HG03432 (cell line): ENCODE data around the gene RNF6.

Source experiments
- ATAC-seq: cut with Tn5 transposase; IDR thresholded peaks from one replicate; pipeline ENCODE4 v1.9.1; 2021; ENCODE audit warnings: mild to moderate bottlenecking, moderate library complexity; ENCODE audit not compliant: unreplicated experiment

Gene RNF6

DNA sequence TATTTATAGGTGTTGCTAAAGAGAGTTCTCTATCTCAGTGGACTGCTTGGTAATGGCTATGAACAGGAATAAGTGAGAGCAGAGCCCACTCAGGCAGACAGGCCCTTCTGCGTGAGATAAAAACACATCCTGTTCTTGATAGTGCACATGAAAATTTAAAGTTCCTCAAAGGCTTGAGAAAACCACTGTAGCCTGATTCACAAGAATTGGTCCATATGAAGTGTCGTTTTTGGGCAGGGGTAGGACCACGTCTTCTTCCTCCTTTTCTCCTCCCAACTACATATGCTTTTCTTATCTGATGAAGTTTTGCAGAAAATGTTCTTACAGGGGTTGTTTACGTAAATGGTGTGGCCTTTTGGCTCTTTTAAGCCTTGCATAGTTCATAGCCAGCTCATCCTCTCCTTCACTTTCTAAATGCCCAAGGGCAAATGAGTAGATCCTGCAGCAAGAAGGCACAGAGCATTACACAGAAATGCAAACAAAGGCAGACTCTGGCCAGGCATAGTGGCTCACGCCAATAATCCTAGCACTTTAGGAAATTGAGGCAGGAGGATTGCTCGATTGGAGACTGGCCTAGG, 53.8 kb downstream of the RNF6 start:
- ATAC-seq, result no peak

DNA sequence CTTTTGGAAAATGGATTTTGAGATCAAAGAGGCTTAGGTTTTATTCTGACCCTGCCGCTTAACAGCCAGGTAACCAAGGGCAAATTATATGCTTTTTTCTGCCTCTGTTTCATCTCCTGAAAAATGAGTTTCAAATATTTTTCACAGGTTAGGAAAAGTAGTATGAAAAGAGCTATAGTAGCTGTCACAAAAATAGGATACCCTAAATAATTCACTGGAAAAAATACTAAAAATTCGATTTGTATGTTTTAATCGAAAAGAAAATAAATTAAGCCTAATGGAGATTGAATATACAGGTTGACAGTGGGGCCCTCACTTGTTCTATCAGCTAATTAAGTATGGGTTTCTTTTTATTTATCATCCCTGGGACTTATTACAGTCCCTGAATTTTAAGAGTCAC, 58.3 kb downstream of the RNF6 start:
- ATAC-seq, result no peak
